Ovary (tissue), 3 donors: ENCODE measurements around the gene LGALS3BP.

Experiments used
- CTCF ChIP-seq, 3 donors: fragments of 450-650 bp in 2 of 3; fragments of 200-600 bp in 1 of 3; IDR thresholded peaks; one replicate each; pipeline versions ENCODE4 v1.5.1 to v1.8.0; 2016 to 2022; ENCODE audit warnings: antibody characterized with exemption in 3 of 3, mild to moderate bottlenecking in 1 of 3
- EP300 ChIP-seq: sonication (generic); formaldehyde crosslinking; IDR thresholded peaks from one replicate; pipeline ENCODE4 v1.6.1; 2017; ENCODE audit warnings: antibody characterized with exemption
- donor health status: DM: no; HTN: no; CAD: no.

- TF ChIP-seq CTCF (IDR thresholded peaks at IDR 0.05) (no peak), EP300 (no peak)
These were observed 46.4 kb downstream of the LGALS3BP start for GRCh38 chr17:78933025-78933958.
